A549 (cell line): ENCODE data around the gene ARL4A.

Experiments used
- MAFK ChIP-seq: fragments of 450-650 bp; IDR thresholded peaks from 2 replicates; pipeline ENCODE4 v1.6.1; 2014; ENCODE audit not compliant: partially characterized antibody
- POLR2A ChIP-seq: IDR thresholded peaks from 2 replicates; pipeline ENCODE4 v1.6.1; 2012; ENCODE audit warnings: mild to moderate bottlenecking, low read length
- POLR2AphosphoS2 ChIP-seq: conservative IDR thresholded peaks from 2 replicates; pipeline ENCODE4 v1.6.1; 2012; ENCODE audit warnings: low read length, improper control_type of control experiment, inconsistent platforms
- RAD21 ChIP-seq, 2 experiments: fragments of >200 bp in 1 of 2; sonication (Bioruptor Twin) in 1 of 2; formaldehyde crosslinking in 1 of 2; IDR thresholded peaks in 1 of 2; conservative IDR thresholded peaks in 1 of 2; 2 replicates in 1 of 2; 3 replicates in 1 of 2; pipeline ENCODE4 v1.6.1; 2012 to 2018; ENCODE audit warnings: inconsistent platforms in 1 of 2
- RNF2 ChIP-seq: fragments of 200-600 bp; sonication (generic); IDR thresholded peaks from 2 replicates; pipeline ENCODE4 v1.6.1; 2016; ENCODE audit warnings: low read depth, mild to moderate bottlenecking, antibody characterized with exemption, moderate library complexity, borderline replicate concordance
- TF ChIP-seq, protein P1 (sequence below): fragments of >200 bp; sonication (Bioruptor Twin); formaldehyde crosslinking; IDR thresholded peaks from 3 replicates; pipeline ENCODE4 v1.5.1; 2016
- TF ChIP-seq, protein P2 (sequence below): fragments of 450-650 bp; IDR thresholded peaks from 2 replicates; pipeline ENCODE4 v1.6.1; 2014; ENCODE audit warnings: antibody characterized with exemption

DNA sequence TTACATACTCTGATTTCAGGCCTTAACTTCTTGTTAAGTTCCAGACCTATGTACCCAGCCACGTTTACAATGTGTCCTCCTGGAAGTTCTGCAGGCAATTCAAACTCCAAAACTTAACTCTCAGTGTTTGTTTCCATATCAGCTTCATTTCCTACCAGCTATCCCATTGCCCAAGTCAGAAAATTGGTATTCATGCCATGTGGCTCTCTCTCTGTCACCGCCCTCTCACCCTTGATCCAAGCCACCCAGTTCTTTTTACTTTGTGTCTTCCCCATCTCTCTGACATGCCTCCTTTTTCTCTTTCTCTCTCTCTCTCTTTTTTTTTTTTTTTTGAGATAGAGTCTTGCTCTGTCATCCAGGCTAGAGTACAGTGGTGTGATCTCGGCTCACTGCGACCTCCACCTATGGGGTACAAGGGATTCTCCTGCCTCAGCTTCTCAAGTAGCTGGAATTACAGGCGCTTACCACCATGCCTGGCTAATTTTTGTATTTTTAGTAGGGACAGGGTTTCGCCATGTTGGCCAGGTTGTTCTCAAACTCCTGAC is 33.9 kb downstream of the ARL4A start:
- TF ChIP-seq POLR2A (no peak), RNF2 (no peak), MAFK (no peak), RAD21 (conservative IDR thresholded peaks at IDR 0.05 in 1 of 2, IDR thresholded peaks at IDR 0.05 in 1 of 2) (no peak), POLR2AphosphoS2 (no peak)
- TF ChIP-seq, protein P1, sequence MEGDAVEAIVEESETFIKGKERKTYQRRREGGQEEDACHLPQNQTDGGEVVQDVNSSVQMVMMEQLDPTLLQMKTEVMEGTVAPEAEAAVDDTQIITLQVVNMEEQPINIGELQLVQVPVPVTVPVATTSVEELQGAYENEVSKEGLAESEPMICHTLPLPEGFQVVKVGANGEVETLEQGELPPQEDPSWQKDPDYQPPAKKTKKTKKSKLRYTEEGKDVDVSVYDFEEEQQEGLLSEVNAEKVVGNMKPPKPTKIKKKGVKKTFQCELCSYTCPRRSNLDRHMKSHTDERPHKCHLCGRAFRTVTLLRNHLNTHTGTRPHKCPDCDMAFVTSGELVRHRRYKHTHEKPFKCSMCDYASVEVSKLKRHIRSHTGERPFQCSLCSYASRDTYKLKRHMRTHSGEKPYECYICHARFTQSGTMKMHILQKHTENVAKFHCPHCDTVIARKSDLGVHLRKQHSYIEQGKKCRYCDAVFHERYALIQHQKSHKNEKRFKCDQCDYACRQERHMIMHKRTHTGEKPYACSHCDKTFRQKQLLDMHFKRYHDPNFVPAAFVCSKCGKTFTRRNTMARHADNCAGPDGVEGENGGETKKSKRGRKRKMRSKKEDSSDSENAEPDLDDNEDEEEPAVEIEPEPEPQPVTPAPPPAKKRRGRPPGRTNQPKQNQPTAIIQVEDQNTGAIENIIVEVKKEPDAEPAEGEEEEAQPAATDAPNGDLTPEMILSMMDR = no peak
- TF ChIP-seq, protein P2, sequence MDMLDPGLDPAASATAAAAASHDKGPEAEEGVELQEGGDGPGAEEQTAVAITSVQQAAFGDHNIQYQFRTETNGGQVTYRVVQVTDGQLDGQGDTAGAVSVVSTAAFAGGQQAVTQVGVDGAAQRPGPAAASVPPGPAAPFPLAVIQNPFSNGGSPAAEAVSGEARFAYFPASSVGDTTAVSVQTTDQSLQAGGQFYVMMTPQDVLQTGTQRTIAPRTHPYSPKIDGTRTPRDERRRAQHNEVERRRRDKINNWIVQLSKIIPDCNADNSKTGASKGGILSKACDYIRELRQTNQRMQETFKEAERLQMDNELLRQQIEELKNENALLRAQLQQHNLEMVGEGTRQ = no peak
